Heart left ventricle (tissue), 13 donors: Measurements from ENCODE around the gene ACACA.

ENCODE experiments used
- CTCF ChIP-seq, 12 donors: fragments of 200-600 bp; sonication (generic) in 4 of 12; IDR thresholded peaks; one replicate each; pipeline versions ENCODE4 v1.5.0 to v1.8.0; 2018 to 2022; ENCODE audit warnings: antibody characterized with exemption in 12 of 12, mild to moderate bottlenecking in 5 of 12
- POLR2A ChIP-seq, 2 donors: fragments of 450-650 bp; IDR thresholded peaks; one replicate each; pipeline ENCODE4 v1.6.1; 2017; ENCODE audit warnings: antibody characterized with exemption in 2 of 2, mild to moderate bottlenecking in 2 of 2, moderate library complexity in 2 of 2
- donor health status: ischemic (EF 13 %, LVEDD 7.1; RV severe dilation, severe dysfunction).
- donor health status: DM: no; HTN: yes; CAD: no.
- donor health status: DM: no; HTN: no; CAD: no.
- donor health status: ischemic (EF 25% LVEDD 6.9; RV normal size, moderate dysfunction).
- donor health status: ischemic (EF 25% LVEDD 5.7; RV mildly dilated, moderate dysfunction).
- donor health status: ischemic (EF 35%, LVEDD 5.7; RV mildly dilated, moderate dysfunction).
- donor health status: nonischemic (EF 11% LVEDD 7.7; RV severe dilation, severe dysfunction).
- donor health status: DM: yes; HTN: yes; CAD: no.
- donor health status: PGD.
- donor health status: ischemic (EF 29% LVEDD 5.4; RV normal size, mild dysfunction).
- donor health status: nonischemic (EF 23%, LVEDD 6.1; RV moderate dilation, normal function).

- TF ChIP-seq CTCF (IDR thresholded peaks at IDR 0.05) = no peak
- TF ChIP-seq POLR2A (IDR thresholded peaks at IDR 0.05) = no peak
Measured at GRCh38 chr17:37368577-37368976, 38.1 kb downstream of the ACACA start.
